ENCODE measurements around the gene EMD.
"Not testable (repeated sequence)": the region's sequence is repeated elsewhere in the genome, so short reads cannot be mapped to it uniquely, and the experiment has no call there.

The EMD gene

GRCh38 chrX:154397888-154398667 is 19.0 kb downstream of the EMD start, which contains the start of gene RPL10:
TSS of gene RPL10 (plus strand) at chrX:154398377. CDS start at chrX:154398520, 143 bp downstream.
- DNase-seq = peak; percentile 80

GRCh38 chrX:154398668-154399526 is 19.8 kb downstream of the EMD start:
- peak; percentile 40 for DNase-seq

GRCh38 chrX:154399527-154400368 is 20.7 kb downstream of the EMD start:
- DNase-seq = no peak

- not testable (repeated sequence) for DNase-seq
Observed at GRCh38 chrX:154400369-154400817, 21.3 kb downstream of the EMD start.

GRCh38 chrX:154401045-154401799 is 22.1 kb downstream of the EMD start:
- DNase-seq = no peak

GRCh38 chrX:154401918-154402621 is 23.0 kb downstream of the EMD start:
- no peak for DNase-seq

- DNase-seq = no peak
Observed at GRCh38 chrX:154402622-154403127, 23.6 kb downstream of the EMD start.

GRCh38 chrX:154403192-154403591 is 24.1 kb downstream of the EMD start:
- DNase-seq = no peak

- no peak for DNase-seq
Observed at GRCh38 chrX:154403858-154404257, 24.8 kb downstream of the EMD start.

- DNase-seq = no peak
Observed at GRCh38 chrX:154404625-154405192, 25.6 kb downstream of the EMD start.

GRCh38 chrX:154408659-154409221 is 29.6 kb downstream of the EMD start:
- no peak for DNase-seq

- peak; percentile 35 for DNase-seq
Observed at GRCh38 chrX:154409222-154409871, 30.3 kb downstream of the EMD start, which contains the start of gene DNASE1L1. TSS of gene DNASE1L1 (minus strand) at chrX:154409254. CDS start at chrX:154405568, 3,686 bp downstream.

- DNase-seq = no peak
Observed at GRCh38 chrX:154411981-154412340, 32.9 kb downstream of the EMD start.

- DNase-seq = no peak
Observed at GRCh38 chrX:154412468-154412867, 33.4 kb downstream of the EMD start.

- DNase-seq = no peak
Observed at GRCh38 chrX:154413142-154413541, 34.0 kb downstream of the EMD start.

- DNase-seq = no peak
Observed at GRCh38 chrX:154417157-154417556, 38.1 kb downstream of the EMD start.

- DNase-seq = no peak
Observed at GRCh38 chrX:154419189-154419588, 40.1 kb downstream of the EMD start.

GRCh38 chrX:154419688-154420401 is 40.8 kb downstream of the EMD start:
- DNase-seq = no peak

GRCh38 chrX:154420402-154420756 is 41.3 kb downstream of the EMD start:
- no peak for DNase-seq
